Head of caudate nucleus (tissue), 42 donors: ENCODE data around the gene ACYP1.

Experiments used
- DNase-seq, 42 donors: peaks; one replicate each; pipeline versions ENCODE4 v3.0.0 to v3.0.0-alpha.2; 2020 to 2021; ENCODE audit warnings: mixed read lengths in 7 of 42
- intact Hi-C: fragments of 100-400 bp; cut with DNase I; formaldehyde crosslinking; loops from one replicate; pipeline ENCODE4 v1.15.0; 2022

Gene ACYP1

DNA sequence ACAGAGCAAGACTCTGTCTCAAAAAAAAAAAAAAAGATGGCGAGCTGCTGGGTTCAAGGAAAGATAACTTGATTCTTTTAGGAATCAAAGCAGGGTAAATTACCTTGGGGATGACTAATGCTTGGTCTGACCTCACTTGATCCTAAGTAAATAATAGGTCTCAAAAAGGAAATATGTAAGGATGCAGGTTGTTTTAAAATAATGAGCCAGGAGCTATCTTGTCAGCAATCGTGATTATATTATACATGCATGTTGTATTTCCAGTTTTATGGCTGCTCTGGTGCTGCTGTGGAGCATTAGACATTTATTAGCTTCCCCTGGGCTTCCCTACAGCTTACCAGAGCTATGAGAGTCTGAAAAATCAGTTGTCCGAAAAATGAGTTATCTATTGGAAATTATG is 58.5 kb downstream of the ACYP1 start:
- DNase-seq, result no peak
- intact Hi-C loops, result loop anchor here (10.0 kb wide), 1 partner anchor 59 kb away; the partner anchor contains the start of genes ACYP1 and ZC2HC1C

DNA sequence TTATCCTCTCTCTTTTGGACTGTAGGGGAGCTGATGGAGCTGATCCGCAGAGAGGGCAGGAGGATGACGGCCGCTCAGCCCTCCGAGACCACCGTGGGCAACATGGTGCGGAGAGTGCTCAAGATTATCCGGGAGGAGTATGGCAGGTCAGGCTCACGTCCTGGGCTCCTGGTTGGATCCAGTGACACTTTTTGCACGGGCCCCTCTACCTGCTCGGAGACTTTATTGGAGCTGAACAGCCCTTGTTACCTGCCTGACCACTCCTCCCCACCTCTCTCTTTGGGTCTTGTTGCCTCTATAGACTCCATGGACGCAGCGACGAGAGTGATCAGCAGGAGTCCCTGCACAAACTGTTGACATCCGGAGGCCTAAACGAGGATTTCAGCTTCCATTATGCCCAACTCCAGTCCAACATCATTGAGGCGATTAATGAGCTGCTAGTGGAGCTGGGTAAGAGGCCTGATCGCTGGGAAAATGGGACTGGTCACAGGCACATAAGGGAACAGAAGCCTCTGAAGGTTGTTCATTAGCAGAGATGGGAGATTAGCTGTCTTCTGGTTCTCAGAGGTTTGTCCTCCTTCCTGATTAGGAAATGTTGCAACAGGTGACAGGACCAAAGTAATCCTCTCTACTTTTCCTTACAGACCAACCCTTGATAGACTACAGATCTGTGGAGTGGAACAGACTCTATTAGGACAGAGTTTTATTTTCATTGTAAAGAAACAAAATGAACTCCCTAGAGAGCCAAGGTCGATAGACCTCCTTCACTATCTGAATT is 60.4 kb downstream of the ACYP1 start:
- DNase-seq, result peak in 2 of 42 donors; percentile 5 to 11
- intact Hi-C loops, result loop anchor here (10.0 kb wide), 1 partner anchor 61 kb away; the partner anchor contains the start of genes ACYP1 and ZC2HC1C
